VCaP (cell line): ENCODE data around the gene STIL.

Experiments used
- H3K27ac ChIP-seq: fragments of 450-650 bp; 2 replicates; pipeline ENCODE4 v1.5.1; 2017
- CTCF ChIP-seq: fragments of 450-650 bp; conservative IDR thresholded peaks from 2 replicates; pipeline ENCODE4 v1.5.1; 2017; ENCODE audit warnings: mild to moderate bottlenecking, moderate library complexity

STIL gene

GRCh38 chr1:47226839-47227215 lies 87.1 kb downstream of the STIL start:
- no peak overlapping the region for H3K27ac ChIP-seq
- TF ChIP-seq CTCF = no peak

- no peak overlapping the region for H3K27ac ChIP-seq
- TF ChIP-seq CTCF = no peak
Observed at GRCh38 chr1:47226121-47226838, 87.7 kb downstream of the STIL start.

- H3K27ac ChIP-seq = peak overlapping the region; percentile 35; the same call in 1 of the 2 replicates
- no peak for TF ChIP-seq CTCF
Observed at GRCh38 chr1:47225430-47226100, 88.4 kb downstream of the STIL start.

DNA sequence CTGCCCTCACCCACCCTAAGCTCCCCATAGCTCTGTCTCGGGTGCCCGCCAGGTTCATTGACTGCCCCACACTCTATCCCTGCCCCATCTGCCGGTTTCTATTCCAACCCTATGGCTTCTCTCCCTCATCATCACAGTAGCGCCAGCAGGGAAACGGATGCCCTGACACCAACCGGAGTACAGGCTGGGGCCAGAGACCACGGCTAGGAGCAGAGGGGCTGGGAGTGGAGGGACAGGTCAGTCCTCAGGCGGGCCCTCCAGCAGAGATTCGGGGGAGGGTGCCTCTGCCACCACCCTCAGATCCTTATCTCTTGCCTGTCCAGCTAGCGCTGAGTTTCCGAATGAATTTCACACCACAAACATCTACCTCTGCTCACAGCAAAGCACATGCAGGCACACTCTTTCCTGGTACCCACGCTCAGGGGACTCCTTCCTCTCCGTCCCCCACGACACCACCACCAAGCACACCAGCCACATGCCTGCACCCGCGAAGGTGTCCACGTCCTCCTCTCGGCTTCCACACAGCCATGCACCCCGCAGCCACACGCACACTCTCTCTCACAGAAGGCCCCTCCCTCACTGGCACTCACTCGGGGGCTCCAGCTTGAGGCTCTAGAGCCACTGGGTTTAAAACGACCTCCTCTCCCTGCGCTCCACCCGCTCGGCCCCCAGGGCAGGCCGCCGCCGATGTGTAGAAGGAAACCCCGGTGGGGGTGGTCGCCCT lies 89.1 kb downstream of the STIL start:
- no peak for TF ChIP-seq CTCF

DNA sequence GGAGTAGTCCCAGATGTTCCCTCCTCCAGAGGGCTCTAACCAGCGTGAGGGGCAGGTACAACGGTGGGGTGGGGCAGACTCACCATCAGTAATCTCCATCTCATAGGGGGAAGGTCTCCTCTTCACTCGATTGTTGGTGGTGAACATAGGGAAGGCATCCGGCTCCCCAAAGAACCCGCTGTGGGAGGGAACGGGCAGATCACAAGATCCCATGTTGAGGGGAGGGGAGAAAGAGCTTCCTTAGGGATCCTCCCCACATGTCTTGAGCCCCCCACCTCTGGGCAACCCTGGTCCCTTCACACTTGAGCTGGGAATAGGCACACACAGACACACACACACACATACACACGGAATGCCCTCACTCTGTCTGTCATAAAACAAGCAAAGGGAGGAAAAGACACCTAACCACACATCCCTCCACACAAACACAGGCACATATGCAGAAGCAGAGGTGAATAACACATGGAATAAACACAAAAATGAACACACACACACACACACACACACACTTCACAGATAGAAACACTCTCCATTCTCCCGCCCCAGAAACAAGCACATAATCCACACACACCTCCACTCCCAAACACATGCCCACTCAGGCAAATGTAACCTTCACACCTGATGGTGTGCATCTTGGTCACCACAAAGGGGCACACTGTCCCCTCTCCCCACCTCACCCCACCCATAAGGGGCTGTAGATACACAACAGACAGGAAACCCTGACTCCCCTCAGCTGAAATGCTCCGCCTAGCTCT lies 89.8 kb downstream of the STIL start:
- TF ChIP-seq CTCF = no peak

More for the DNA sequence above, 89.1 kb downstream of the STIL start:
- peak overlapping the region; percentile 35; the same call in 1 of the 2 replicates for H3K27ac ChIP-seq

DNA sequence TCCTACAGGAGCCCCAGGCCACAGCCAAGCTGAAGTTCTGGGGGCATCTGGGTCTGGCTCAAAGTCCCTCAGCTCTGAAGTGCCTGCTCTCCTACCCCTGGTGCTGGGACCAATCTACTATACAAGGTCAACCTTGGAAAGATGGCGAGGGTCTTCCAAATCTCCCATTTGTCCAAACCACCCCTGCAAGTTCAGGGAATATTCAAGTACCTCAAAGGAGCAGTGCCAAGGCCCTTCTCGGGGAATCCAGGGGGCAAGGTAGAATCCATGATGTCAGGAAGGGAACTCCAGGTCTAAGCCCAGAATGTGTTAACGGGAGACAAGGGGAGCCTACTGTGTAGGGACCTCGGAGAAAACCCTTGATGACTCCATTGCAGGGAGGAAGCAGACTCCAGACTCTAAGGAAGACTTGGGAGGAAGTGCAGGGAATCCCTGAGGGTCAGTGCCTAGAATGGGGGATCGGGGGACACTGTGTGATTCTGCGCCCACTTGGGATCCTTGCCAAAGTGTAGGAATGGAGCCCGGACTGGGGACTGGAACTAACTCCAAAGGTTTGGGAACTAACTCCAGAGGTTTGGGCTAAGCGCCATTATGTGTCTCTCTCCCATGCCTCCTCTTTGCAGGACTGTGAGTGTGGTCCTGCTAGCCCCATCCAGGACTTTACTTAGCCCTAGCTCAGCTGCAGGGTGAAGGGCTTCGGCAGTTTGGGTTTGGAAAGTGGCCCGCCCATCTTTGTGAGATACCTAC lies 90.6 kb downstream of the STIL start:
- H3K27ac ChIP-seq = no peak overlapping the region
- TF ChIP-seq CTCF = no peak

More for the DNA sequence above, 89.8 kb downstream of the STIL start:
- no peak overlapping the region for H3K27ac ChIP-seq
